ENCODE measurements around the gene CLIP4. TPM values are rescaled to one million over a fixed set of nuclear protein-coding genes. Genes with fewer than 3 reads are reported as not detected.

The CLIP4 gene
- polyA plus RNA-seq, 2 of the 4 experiments (the other 2 are of a cell fraction): 51.1 to 99.1 TPM

- H3K9me3 ChIP-seq: peaks cover 16% of the 10 kb centered on the region
- DNase-seq (ENCODE audit: low read depth in 1 of 2, low spot score in 1 of 2): no peak
- peaks cover 81% of the 10 kb centered on the region for H3K4me1 ChIP-seq
- 89% methylated on average over 1 of the region's 1 CpG for WGBS (ENCODE audit: missing lambda C conversion rate)
- ATAC-seq: no peak
- TF ChIP-seq RAD21 (conservative IDR thresholded peaks at IDR 0.05 in 1 of 2, IDR thresholded peaks at IDR 0.05 in 1 of 2) (no peak), EHF (CRISPR knock-in tag; IDR thresholded peaks at IDR 0.05) (no peak), FOSB (CRISPR knock-in tag; IDR thresholded peaks at IDR 0.05) (no peak)
- ChIA-PET CTCF (no interaction called here), POLR2A (no interaction called here)
- no peak for FAIRE-seq
- peak overlapping the region; percentile 57 for H3K4me2 ChIP-seq
- peak overlapping the region; percentile 82 to 92 for H3K27ac ChIP-seq
- H3K4me3 ChIP-seq: no peak overlapping the region
Observed at GRCh38 chr2:29124504-29124903, 9.3 kb downstream of the CLIP4 start.

GRCh38 chr2:29129586-29130281 is 14.5 kb downstream of the CLIP4 start:
- H3K9me3 ChIP-seq: peaks cover 9% of the 10 kb centered on the region
- FAIRE-seq (peak; percentile 94), ATAC-seq (peak; percentile 67 to 73; a peak in 5 of 6 replicates), DNase-seq (ENCODE audit: low read depth in 1 of 2, low spot score in 1 of 2) (peak in 1 of 2 experiments; percentile 58)
- peak overlapping the region; percentile 85 for H3K4me2 ChIP-seq
- H3K27ac ChIP-seq: peak overlapping the region; percentile 89 to 96
- ChIA-PET CTCF (interaction anchor here (0.5 to 3.1 kb wide), 9 partner anchors 8 to 1658 kb away, joined by 3 to 12 read pairs (median 3); no protein-coding TSS in a partner anchor), POLR2A (interaction anchor here (0.5 to 2.9 kb wide), 3 partner anchors 12 to 378 kb away, joined by 3 to 122 read pairs (median 3); partner anchors contain the start of genes CLIP4 and PPP1CB)
- peak overlapping the region; percentile 42 for H3K4me3 ChIP-seq
- WGBS (ENCODE audit: missing lambda C conversion rate): 11% methylated on average over 2 of the region's 2 CpGs
- peaks cover 73% of the 10 kb centered on the region for H3K4me1 ChIP-seq
- TF ChIP-seq HMGXB4 (CRISPR knock-in tag; IDR thresholded peaks at IDR 0.05; ENCODE audit: borderline replicate concordance): no peak
- peak; percentile 53; the same call in 1 of the 2 replicates for TF ChIP-seq HOXB13 (CRISPR knock-in tag; IDR thresholded peaks at IDR 0.05; ENCODE audit: low read depth)
- 0 out of 2 replicates have a peak, but pooled peaks have one; percentile 55 for TF ChIP-seq RARB (CRISPR knock-in tag; IDR thresholded peaks at IDR 0.05)
- no peak for TF ChIP-seq CBX8 (IDR thresholded peaks at IDR 0.05)
- TF ChIP-seq JUN (IDR thresholded peaks at IDR 0.05): peak; percentile 60 to 61; a peak in 2 of 5 replicates
- no peak for TF ChIP-seq EP300 (IDR thresholded peaks at IDR 0.05)
- TF ChIP-seq E2F6 (IDR thresholded peaks at IDR 0.05; ENCODE audit: borderline replicate concordance, low read depth): 0 out of 2 replicates have a peak, but pooled peaks have one; percentile 19
- TF ChIP-seq MYC (IDR thresholded peaks at IDR 0.05; ENCODE audit: borderline replicate concordance, low read length): no peak
- no peak for TF ChIP-seq CEBPB (IDR thresholded peaks at IDR 0.05)

GRCh38 chr2:29130295-29130694 is 15.1 kb downstream of the CLIP4 start:
- DNase-seq (ENCODE audit: low read depth in 1 of 2, low spot score in 1 of 2) (peak; percentile 41 to 96), ATAC-seq (peak; percentile 90 to 95), FAIRE-seq (peak; percentile 100)
- H3K4me3 ChIP-seq: peak overlapping the region; percentile 42
- peak overlapping the region; percentile 85 for H3K4me2 ChIP-seq
- TF ChIP-seq GATA3 (IDR thresholded peaks at IDR 0.05; ENCODE audit: borderline replicate concordance) (peak; percentile 33; the same call in 1 of the 2 replicates), RARB (CRISPR knock-in tag; IDR thresholded peaks at IDR 0.05) (peak; percentile 72), EP300 (IDR thresholded peaks at IDR 0.05) (peak in 1 of 2 experiments; percentile 57; a peak in 2 of 5 replicates), RAD21 (conservative IDR thresholded peaks at IDR 0.05 in 1 of 2, IDR thresholded peaks at IDR 0.05 in 1 of 2) (0 out of 5 replicates have a peak, but pooled peaks of 1 of the 2 experiments have one; percentile 15), CEBPB (IDR thresholded peaks at IDR 0.05) (peak in 1 of 2 experiments; percentile 26; a peak in 1 of 4 replicates), CBX2 (IDR thresholded peaks at IDR 0.05; ENCODE audit: borderline replicate concordance, low read depth) (no peak), MAFK (IDR thresholded peaks at IDR 0.05; ENCODE audit: partially characterized antibody) (peak; percentile 100), ZFP36 (IDR thresholded peaks at IDR 0.05; ENCODE audit: borderline replicate concordance, partially characterized antibody) (no peak), JUNB (IDR thresholded peaks at IDR 0.05) (peak; percentile 52), CTCF (IDR thresholded peaks at IDR 0.05) (no peak), PHF8 (IDR thresholded peaks at IDR 0.05; ENCODE audit: borderline replicate concordance, low read depth) (no peak), FOSL2 (IDR thresholded peaks at IDR 0.05) (no peak), FOSL2 (CRISPR knock-in tag; IDR thresholded peaks at IDR 0.05) (peak; percentile 86), EHF (CRISPR knock-in tag; IDR thresholded peaks at IDR 0.05) (peak; percentile 61), JUN (IDR thresholded peaks at IDR 0.05) (no peak; a peak in 2 of 5 replicates), NFE2L2 (conservative IDR thresholded peaks at IDR 0.05; ENCODE audit: low read length) (peak; percentile 100), MAX (IDR thresholded peaks at IDR 0.05) (peak; percentile 73)
- 0% methylated on average over 2 of the region's 2 CpGs for WGBS (ENCODE audit: missing lambda C conversion rate)
- CTCF ChIA-PET: interaction anchor here (0.5 to 3.1 kb wide), 6 partner anchors 9 to 1658 kb away, joined by 3 to 12 read pairs (median 4); no protein-coding TSS in a partner anchor
- peak overlapping the region; percentile 89 to 96 for H3K27ac ChIP-seq
- peaks cover 79% of the 10 kb centered on the region for H3K4me1 ChIP-seq
- peaks cover 3% of the 10 kb centered on the region for H3K9me3 ChIP-seq
- POLR2A ChIA-PET: interaction anchor here (0.5 to 2.9 kb wide), 4 partner anchors 13 to 1017 kb away, joined by 3 to 122 read pairs (median 4); partner anchors contain the start of genes CLIP4 and PPP1CB

Data from A549 (cell line).